SU-DHL-6 (cell line): ENCODE data around the gene PRDM16.

Source experiments
- H2AFZ ChIP-seq: fragments of 200-600 bp; sonication (generic); 2 replicates; pipeline ENCODE4 v1.6.1; 2014; ENCODE audit warnings: low read depth, mild to moderate bottlenecking, moderate library complexity, mixed read lengths, antibody characterized with exemption, low read length; ENCODE audit not compliant: severe bottlenecking
- H3F3A ChIP-seq: fragments of 200-600 bp; shearing (Covaris generic); 2 replicates; pipeline ENCODE4 v1.6.0; 2016; ENCODE audit warnings: antibody characterized with exemption, mild to moderate bottlenecking; ENCODE audit not compliant: insufficient read depth
- H3K27ac ChIP-seq: fragments of 200-600 bp; sonication (generic); 2 replicates; pipeline ENCODE4 v1.5.1; 2016; ENCODE audit warnings: low read depth, mild to moderate bottlenecking, low read length, moderate library complexity, mixed read lengths
- H3K27me3 ChIP-seq: fragments of 200-600 bp; sonication (generic), shearing (Covaris generic); 2 replicates; pipeline ENCODE4 v1.6.0; 2014; ENCODE audit warnings: mild to moderate bottlenecking, low read length
- H3K36me3 ChIP-seq: fragments of 200-600 bp; sonication (generic); 2 replicates; pipeline ENCODE4 v1.6.1; 2014; ENCODE audit warnings: mild to moderate bottlenecking, low read length, mixed read lengths
- H3K4me2 ChIP-seq: fragments of 300-600, 200-600 bp; shearing (Covaris generic), sonication (generic); 2 replicates; pipeline ENCODE4 v1.6.0; 2014; ENCODE audit warnings: low read length, low read depth, mild to moderate bottlenecking; ENCODE audit not compliant: poor library complexity, severe bottlenecking
- H3K4me3 ChIP-seq: fragments of 200-600 bp; sonication (generic); 2 replicates; pipeline ENCODE4 v1.5.1; 2014; ENCODE audit warnings: antibody characterized with exemption, low read length, mild to moderate bottlenecking, mixed read lengths; ENCODE audit not compliant: insufficient read depth, poor library complexity, severe bottlenecking
- H3K79me2 ChIP-seq: fragments of 200-600 bp; sonication (generic); 2 replicates; pipeline ENCODE4 v1.6.1; 2014; ENCODE audit warnings: mild to moderate bottlenecking, low read length, moderate library complexity; ENCODE audit not compliant: insufficient read depth
- H3K9ac ChIP-seq: fragments of 200-600 bp; sonication (generic); 2 replicates; pipeline ENCODE4 v1.7.0; 2014; ENCODE audit warnings: mild to moderate bottlenecking, low read length
- H3K9me2 ChIP-seq: fragments of 200-600 bp; sonication (generic); replicated peaks from 2 replicates; pipeline ENCODE4 v1.6.1; 2014; ENCODE audit warnings: low read length; ENCODE audit not compliant: insufficient read depth
- H3K9me3 ChIP-seq: fragments of 200-600 bp; sonication (generic); 2 replicates; pipeline ENCODE4 v1.6.1; 2014; ENCODE audit warnings: low read length, mixed read lengths; ENCODE audit not compliant: insufficient read depth
- H4K20me1 ChIP-seq: fragments of 200-600 bp; sonication (generic); 2 replicates; pipeline ENCODE4 v1.6.1; 2014; ENCODE audit warnings: low read depth, mild to moderate bottlenecking, antibody characterized with exemption, low read length, moderate library complexity, mixed read lengths
- CTCF ChIP-seq: fragments of 200-600 bp; sonication (generic); IDR thresholded peaks from one replicate; pipeline ENCODE4 v1.5.1; 2017; ENCODE audit warnings: antibody characterized with exemption, mild to moderate bottlenecking, low read length, moderate library complexity; ENCODE audit not compliant: insufficient read depth, poor library complexity, severe bottlenecking
- EZH2phosphoT487 ChIP-seq: fragments of 200-600 bp; sonication (generic), shearing (Covaris generic); conservative IDR thresholded peaks from 2 replicates; pipeline ENCODE4 v1.6.1; 2018; ENCODE audit warnings: mild to moderate bottlenecking, antibody characterized with exemption, low read length, moderate library complexity, mixed read lengths

Gene PRDM16

GRCh38 chr1:3327389-3327702, 258.3 kb downstream of the PRDM16 start:
- Histone ChIP-seq H3K79me2 (no peaks in the 10 kb centered on the region), H3K27me3 (no peaks in the 10 kb centered on the region), H3K4me3 (no peak overlapping the region), H2AFZ (no peak overlapping the region), H3K36me3 (no peaks in the 10 kb centered on the region), H4K20me1 (no peaks in the 10 kb centered on the region), H3K9me3 (no peaks in the 10 kb centered on the region), H3K9ac (no peak overlapping the region), H3K9me2 (no peaks in the 10 kb centered on the region), H3K27ac (no peak overlapping the region), H3F3A (no peaks in the 10 kb centered on the region), H3K4me2 (no peak overlapping the region)
- TF ChIP-seq EZH2phosphoT487 (no peak), CTCF (no peak)

- no peaks in the 10 kb centered on the region for H3K27me3 ChIP-seq
These were observed 259.1 kb downstream of the PRDM16 start for GRCh38 chr1:3327936-3328590.

GRCh38 chr1:3329640-3330281, 260.8 kb downstream of the PRDM16 start:
- no peak overlapping the region for H2AFZ ChIP-seq
- H3K36me3 ChIP-seq, result no peaks in the 10 kb centered on the region
- no peaks in the 10 kb centered on the region for H3K79me2 ChIP-seq
- no peak overlapping the region for H3K27ac ChIP-seq
- H3K4me3 ChIP-seq, result no peak overlapping the region
- H3K9ac ChIP-seq, result no peak overlapping the region
- H3K4me2 ChIP-seq, result no peak overlapping the region
- TF ChIP-seq CTCF (no peak), EZH2phosphoT487 (no peak)
- no peaks in the 10 kb centered on the region for H3K9me3 ChIP-seq
- H4K20me1 ChIP-seq, result no peaks in the 10 kb centered on the region
- no peaks in the 10 kb centered on the region for H3K27me3 ChIP-seq
- no peaks in the 10 kb centered on the region for H3F3A ChIP-seq
- no peaks in the 10 kb centered on the region for H3K9me2 ChIP-seq

More at GRCh38 chr1:3327936-3328590, 259.1 kb downstream of the PRDM16 start:
- Histone ChIP-seq H4K20me1 (no peaks in the 10 kb centered on the region), H2AFZ (no peak overlapping the region), H3K79me2 (no peaks in the 10 kb centered on the region), H3F3A (no peaks in the 10 kb centered on the region), H3K9me3 (no peaks in the 10 kb centered on the region), H3K27ac (no peak overlapping the region), H3K9me2 (no peaks in the 10 kb centered on the region), H3K4me2 (no peak overlapping the region), H3K9ac (no peak overlapping the region), H3K4me3 (no peak overlapping the region), H3K36me3 (no peaks in the 10 kb centered on the region)
- TF ChIP-seq EZH2phosphoT487, result no peak
- TF ChIP-seq CTCF, result no peak
